ENCODE measurements around the gene MLST8. TPM values are rescaled to one million over a fixed set of nuclear protein-coding genes. Genes with fewer than 3 reads are reported as not detected.

MLST8 gene
- total RNA-seq, 4 donors from 2014 or later: 29.3 to 58.8 (median 38.0) TPM

DNA sequence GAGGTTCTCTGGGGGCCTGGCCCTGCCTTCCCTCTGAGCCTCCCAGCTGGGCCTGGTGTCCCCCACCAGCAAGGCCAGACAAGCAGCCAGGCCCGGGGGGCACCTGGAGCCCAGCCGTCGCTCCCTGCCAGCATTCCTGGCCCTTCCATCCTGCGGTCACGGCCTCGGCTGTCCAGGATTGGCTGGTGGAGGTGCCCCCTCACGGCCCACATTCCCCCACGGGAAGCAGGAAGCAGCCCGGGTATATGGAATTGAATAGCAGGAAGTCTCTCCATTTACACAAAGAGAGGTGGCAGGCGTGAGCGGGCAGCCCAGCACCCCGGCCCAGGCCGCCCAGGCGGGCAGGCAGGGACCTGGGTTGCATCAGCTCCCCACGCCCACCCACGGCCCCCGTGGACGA, 35.2 kb upstream of the MLST8 start:
- TF ChIP-seq CTCF (IDR thresholded peaks at IDR 0.05; ENCODE audit: low read depth): no peak

DNA sequence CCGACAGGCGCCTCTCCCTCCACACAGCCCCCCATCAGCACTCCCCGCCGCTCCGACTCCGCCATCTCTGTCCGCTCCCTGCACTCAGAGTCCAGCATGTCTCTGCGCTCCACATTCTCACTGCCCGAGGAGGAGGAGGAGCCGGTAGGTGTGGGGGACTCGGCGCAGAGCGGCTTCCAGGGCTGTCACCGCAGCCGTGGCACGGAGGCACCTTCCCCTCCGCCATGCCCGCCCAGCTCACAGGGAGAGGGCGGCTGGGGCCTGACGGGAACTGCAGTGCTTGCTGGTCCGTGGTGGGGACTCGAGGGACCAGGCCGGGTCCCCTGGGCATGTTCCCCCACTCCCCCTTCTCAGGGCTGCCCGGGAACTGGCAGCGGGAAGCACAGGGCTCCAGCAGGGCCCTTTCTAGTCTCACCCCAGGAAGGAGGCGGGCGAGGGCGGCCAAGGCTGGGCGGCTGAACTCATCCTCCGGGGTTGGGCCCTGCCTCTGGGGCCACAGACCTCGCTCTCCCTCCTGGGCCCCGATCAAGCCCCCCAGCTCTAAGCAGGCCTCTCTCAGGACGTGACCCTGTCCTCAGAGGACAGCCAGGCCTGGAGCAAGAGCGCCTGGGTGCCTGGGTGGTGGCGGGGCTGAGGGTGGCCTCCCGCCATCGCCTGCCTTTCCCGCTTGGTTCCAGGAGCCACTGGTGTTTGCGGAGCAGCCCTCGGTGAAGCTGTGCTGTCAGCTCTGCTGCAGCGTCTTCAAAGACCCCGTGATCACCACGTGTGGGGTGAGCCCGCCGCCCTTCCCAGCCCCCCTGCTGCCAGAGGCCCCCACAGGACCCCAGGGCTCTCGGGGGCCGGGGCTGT, 34.4 kb upstream of the MLST8 start:
- TF ChIP-seq CTCF (IDR thresholded peaks at IDR 0.05; ENCODE audit: low read depth): no peak

DNA sequence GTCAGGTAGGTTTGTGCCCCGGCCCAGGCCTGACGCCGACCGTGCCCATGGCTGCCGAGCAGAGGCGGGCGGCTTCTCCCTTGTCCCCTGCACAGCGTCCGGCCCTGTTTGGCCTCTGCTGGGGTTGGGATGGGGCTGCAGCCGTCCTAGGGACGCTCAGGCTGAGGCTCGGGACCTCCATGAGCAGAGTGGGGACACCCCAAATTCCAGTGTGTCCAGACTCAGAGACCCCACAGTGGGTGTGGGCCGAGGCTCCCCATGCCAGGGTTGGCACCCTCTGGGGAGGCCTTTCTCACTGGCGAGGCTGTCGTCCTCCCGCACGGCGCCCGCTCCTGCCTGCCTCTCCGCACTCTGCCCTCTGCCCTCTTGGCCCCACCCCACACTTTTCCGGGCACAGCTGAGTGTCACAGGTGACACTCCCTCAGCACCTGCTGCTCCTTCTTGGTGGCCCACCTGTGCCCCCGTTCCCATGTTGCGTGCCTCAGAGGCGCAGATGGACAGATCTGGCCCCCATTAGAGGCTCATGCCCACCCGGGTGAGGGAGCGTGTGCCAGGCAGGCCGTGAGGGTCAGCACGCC, 33.6 kb upstream of the MLST8 start:
- TF ChIP-seq CTCF (IDR thresholded peaks at IDR 0.05; ENCODE audit: low read depth): no peak

DNA sequence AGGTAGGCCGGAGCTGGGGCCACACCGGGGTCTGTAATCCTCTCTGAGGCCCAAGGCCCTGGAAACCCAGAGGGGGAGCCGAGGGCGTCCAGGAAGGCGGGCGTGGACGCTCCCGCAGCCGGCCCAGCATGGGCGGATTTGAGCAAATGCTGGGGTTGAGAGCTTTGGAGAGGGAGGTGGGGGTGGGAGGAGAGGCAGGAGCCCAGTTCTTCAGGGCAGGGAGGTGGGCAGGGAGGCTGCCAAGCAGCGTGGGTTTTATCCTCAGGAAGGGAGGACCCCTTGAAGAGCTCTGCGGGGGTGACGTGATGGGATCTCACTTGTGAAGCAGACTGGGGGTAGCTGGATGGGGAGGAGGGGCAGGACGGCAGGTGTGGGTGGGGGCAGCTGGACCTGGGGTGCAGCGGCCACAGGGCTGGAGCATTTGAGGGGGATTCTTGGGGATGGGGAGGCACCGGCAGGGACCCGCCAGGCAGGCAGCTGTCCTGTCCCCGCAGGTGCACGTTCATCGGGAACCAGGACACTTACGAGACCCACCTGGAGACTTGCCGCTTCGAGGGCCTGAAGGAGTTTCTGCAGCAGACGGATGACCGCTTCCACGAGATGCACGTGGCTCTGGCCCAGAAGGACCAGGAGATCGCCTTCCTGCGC, 32.4 kb upstream of the MLST8 start:
- TF ChIP-seq CTCF (IDR thresholded peaks at IDR 0.05; ENCODE audit: low read depth): no peak

DNA sequence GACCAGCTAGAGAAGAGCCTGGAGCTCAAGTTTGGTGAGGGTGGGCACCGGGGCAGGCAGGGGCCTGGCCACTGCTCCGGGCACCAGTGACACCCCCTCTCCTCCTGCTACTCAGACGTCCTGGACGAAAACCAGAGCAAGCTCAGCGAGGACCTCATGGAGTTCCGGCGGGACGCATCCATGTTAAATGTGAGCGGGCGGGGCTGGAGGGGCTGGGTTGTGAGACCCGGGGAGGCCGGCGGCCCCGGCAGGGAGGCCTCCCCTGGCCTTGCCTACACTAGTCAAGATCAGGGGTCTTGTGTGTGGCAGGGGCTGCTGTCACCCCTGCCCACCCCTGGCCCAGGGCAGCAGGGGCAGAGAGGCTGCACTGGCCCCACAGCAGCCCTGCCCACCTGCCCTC, 31.9 kb upstream of the MLST8 start:
- TF ChIP-seq CTCF (IDR thresholded peaks at IDR 0.05; ENCODE audit: low read depth): no peak

GRCh38 chr16:2173916-2174315, 31.3 kb upstream of the MLST8 start:
- no peak for TF ChIP-seq CTCF (IDR thresholded peaks at IDR 0.05; ENCODE audit: low read depth)
